ENCODE measurements around the gene NUP205. TPM values are rescaled to one million over a fixed set of nuclear protein-coding genes. Genes with fewer than 3 reads are reported as not detected.
A peak's percentile ranks its signal among the peaks of the same experiment; 100 is the strongest.

Gene NUP205
- total and polyA plus RNA-seq, 2 of the 13 experiments (the other 11 are each of a cell fraction or from before 2014, with no cell fraction given): 46.2 to 87.2 TPM

- no peak for TF ChIP-seq ZNF850 (CRISPR knock-in tag; conservative IDR thresholded peaks at IDR 0.05)
- TF ChIP-seq ZNF773 (CRISPR knock-in tag; IDR thresholded peaks at IDR 0.05; ENCODE audit: borderline replicate concordance): no peak
- no peak for TF ChIP-seq KDM5A (IDR thresholded peaks at IDR 0.05; ENCODE audit: borderline replicate concordance, low read length)
- TF ChIP-seq DR1 (CRISPR knock-in tag; IDR thresholded peaks at IDR 0.05): no peak
- no peak for TF ChIP-seq ZNF30 (CRISPR knock-in tag; IDR thresholded peaks at IDR 0.05)
- TF ChIP-seq ZNF816 (CRISPR knock-in tag; IDR thresholded peaks at IDR 0.05; ENCODE audit: borderline replicate concordance): no peak
- no peak for TF ChIP-seq ZNF558 (CRISPR knock-in tag; IDR thresholded peaks at IDR 0.05; ENCODE audit: borderline replicate concordance)
- TF ChIP-seq CREB1 (IDR thresholded peaks at IDR 0.05): no peak
- TF ChIP-seq CREB1 (CRISPR knock-in tag; IDR thresholded peaks at IDR 0.05): no peak
- no peak for TF ChIP-seq ZBTB21 (CRISPR knock-in tag; IDR thresholded peaks at IDR 0.05)
- no peak for TF ChIP-seq POGZ (CRISPR knock-in tag; IDR thresholded peaks at IDR 0.05)
- TF ChIP-seq ZNF160 (CRISPR knock-in tag; IDR thresholded peaks at IDR 0.05): no peak
- TF ChIP-seq ZNF567 (CRISPR knock-in tag; IDR thresholded peaks at IDR 0.05; ENCODE audit: borderline replicate concordance): no peak
- TF ChIP-seq SPEN (CRISPR knock-in tag; IDR thresholded peaks at IDR 0.05; ENCODE audit: low read depth): no peak
- no peak for TF ChIP-seq ZNF775 (CRISPR knock-in tag; IDR thresholded peaks at IDR 0.05; ENCODE audit: borderline replicate concordance)
- TF ChIP-seq ZNF749 (CRISPR knock-in tag; IDR thresholded peaks at IDR 0.05; ENCODE audit: borderline replicate concordance): no peak
- TF ChIP-seq FOXJ3 (CRISPR knock-in tag; IDR thresholded peaks at IDR 0.05; ENCODE audit: borderline replicate concordance): no peak
- no peak for TF ChIP-seq ZNF784 (CRISPR knock-in tag; IDR thresholded peaks at IDR 0.05; ENCODE audit: borderline replicate concordance)
- TF ChIP-seq ZNF383 (CRISPR knock-in tag; IDR thresholded peaks at IDR 0.05; ENCODE audit: borderline replicate concordance): no peak
- no peak for TF ChIP-seq RFXANK (CRISPR knock-in tag; IDR thresholded peaks at IDR 0.05)
- TF ChIP-seq PAWR (CRISPR knock-in tag; IDR thresholded peaks at IDR 0.05; ENCODE audit: borderline replicate concordance): no peak
- TF ChIP-seq RAD21 (CRISPR knock-in tag; IDR thresholded peaks at IDR 0.05): peak; percentile 33; the same call in 1 of the 2 replicates
- TF ChIP-seq STAG1 (CRISPR knock-in tag; IDR thresholded peaks at IDR 0.05): peak; percentile 48
- TF ChIP-seq, protein P1, sequence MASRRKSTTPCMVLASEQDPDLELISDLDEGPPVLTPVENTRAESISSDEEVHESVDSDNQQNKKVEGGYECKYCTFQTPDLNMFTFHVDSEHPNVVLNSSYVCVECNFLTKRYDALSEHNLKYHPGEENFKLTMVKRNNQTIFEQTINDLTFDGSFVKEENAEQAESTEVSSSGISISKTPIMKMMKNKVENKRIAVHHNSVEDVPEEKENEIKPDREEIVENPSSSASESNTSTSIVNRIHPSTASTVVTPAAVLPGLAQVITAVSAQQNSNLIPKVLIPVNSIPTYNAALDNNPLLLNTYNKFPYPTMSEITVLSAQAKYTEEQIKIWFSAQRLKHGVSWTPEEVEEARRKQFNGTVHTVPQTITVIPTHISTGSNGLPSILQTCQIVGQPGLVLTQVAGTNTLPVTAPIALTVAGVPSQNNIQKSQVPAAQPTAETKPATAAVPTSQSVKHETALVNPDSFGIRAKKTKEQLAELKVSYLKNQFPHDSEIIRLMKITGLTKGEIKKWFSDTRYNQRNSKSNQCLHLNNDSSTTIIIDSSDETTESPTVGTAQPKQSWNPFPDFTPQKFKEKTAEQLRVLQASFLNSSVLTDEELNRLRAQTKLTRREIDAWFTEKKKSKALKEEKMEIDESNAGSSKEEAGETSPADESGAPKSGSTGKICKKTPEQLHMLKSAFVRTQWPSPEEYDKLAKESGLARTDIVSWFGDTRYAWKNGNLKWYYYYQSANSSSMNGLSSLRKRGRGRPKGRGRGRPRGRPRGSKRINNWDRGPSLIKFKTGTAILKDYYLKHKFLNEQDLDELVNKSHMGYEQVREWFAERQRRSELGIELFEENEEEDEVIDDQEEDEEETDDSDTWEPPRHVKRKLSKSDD (CRISPR knock-in tag; IDR thresholded peaks at IDR 0.05; ENCODE audit: low read depth): no peak
- no peak for TF ChIP-seq ONECUT2 (CRISPR knock-in tag; IDR thresholded peaks at IDR 0.05)
- no peak for TF ChIP-seq NAIF1 (CRISPR knock-in tag; IDR thresholded peaks at IDR 0.05; ENCODE audit: borderline replicate concordance)
- TF ChIP-seq, protein P2, sequence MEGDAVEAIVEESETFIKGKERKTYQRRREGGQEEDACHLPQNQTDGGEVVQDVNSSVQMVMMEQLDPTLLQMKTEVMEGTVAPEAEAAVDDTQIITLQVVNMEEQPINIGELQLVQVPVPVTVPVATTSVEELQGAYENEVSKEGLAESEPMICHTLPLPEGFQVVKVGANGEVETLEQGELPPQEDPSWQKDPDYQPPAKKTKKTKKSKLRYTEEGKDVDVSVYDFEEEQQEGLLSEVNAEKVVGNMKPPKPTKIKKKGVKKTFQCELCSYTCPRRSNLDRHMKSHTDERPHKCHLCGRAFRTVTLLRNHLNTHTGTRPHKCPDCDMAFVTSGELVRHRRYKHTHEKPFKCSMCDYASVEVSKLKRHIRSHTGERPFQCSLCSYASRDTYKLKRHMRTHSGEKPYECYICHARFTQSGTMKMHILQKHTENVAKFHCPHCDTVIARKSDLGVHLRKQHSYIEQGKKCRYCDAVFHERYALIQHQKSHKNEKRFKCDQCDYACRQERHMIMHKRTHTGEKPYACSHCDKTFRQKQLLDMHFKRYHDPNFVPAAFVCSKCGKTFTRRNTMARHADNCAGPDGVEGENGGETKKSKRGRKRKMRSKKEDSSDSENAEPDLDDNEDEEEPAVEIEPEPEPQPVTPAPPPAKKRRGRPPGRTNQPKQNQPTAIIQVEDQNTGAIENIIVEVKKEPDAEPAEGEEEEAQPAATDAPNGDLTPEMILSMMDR (CRISPR knock-in tag; IDR thresholded peaks at IDR 0.05): peak; percentile 71
These were observed 115.0 kb downstream of the NUP205 start (continued) for GRCh38 chr7:135672560-135673359.

All from HepG2 (cell line).